K562 (cell line): Measurements from ENCODE around the gene F2RL1. TPM values are rescaled to one million over a fixed set of nuclear protein-coding genes. Genes with fewer than 3 reads are reported as not detected.

Experiments used
- CBX1 ChIP-seq: sonication (generic); IDR thresholded peaks from 2 replicates; pipeline ENCODE4 v1.6.1; 2016; ENCODE audit warnings: antibody characterized with exemption, low read depth, mild to moderate bottlenecking
- COPS2 ChIP-seq: fragments of 450-650 bp; conservative IDR thresholded peaks from 2 replicates; pipeline ENCODE4 v1.6.1; 2016; ENCODE audit warnings: mild to moderate bottlenecking, moderate library complexity
- DPF2 ChIP-seq: fragments of 450-650 bp; IDR thresholded peaks from 2 replicates; pipeline ENCODE4 v1.6.1; 2016
- ETV6 ChIP-seq, 3 experiments: fragments of 150-350 bp in 1 of 3; sonication (generic) in 1 of 3; formaldehyde crosslinking in 1 of 3; IDR thresholded peaks; 2 replicates each; pipeline versions ENCODE4 v1.6.1 to v1.8.0; 2014 to 2022; ENCODE audit warnings: borderline replicate concordance in 2 of 3, low read depth in 2 of 3, antibody characterized with exemption in 1 of 3, low read length in 1 of 3, mild to moderate bottlenecking in 1 of 3, missing genetic modification reagents in 1 of 3
- FOXM1 ChIP-seq, 2 experiments: fragments of 450-650 bp in 1 of 2; sonication (generic) in 1 of 2; formaldehyde crosslinking in 1 of 2; IDR thresholded peaks; 2 replicates each; pipeline versions ENCODE4 v1.6.1 to v1.9.0; 2017 to 2022; ENCODE audit warnings: low read depth in 2 of 2, mild to moderate bottlenecking in 2 of 2, missing genetic modification reagents in 1 of 2, moderate library complexity in 1 of 2
- KLF10 ChIP-seq: fragments of 250-450 bp; sonication (Bioruptor Pico); IDR thresholded peaks from 2 replicates; pipeline ENCODE4 v1.6.1; 2021; ENCODE audit warnings: matching md5 sums
- POLR2AphosphoS5 ChIP-seq: IDR thresholded peaks from 2 replicates; pipeline ENCODE4 v1.6.1; 2011; ENCODE audit warnings: mild to moderate bottlenecking, low read depth, low read length, moderate library complexity; ENCODE audit not compliant: control insufficient read depth, insufficient read depth
- POLR3A ChIP-seq: IDR thresholded peaks from 2 replicates; pipeline ENCODE4 v1.6.1; 2011; ENCODE audit warnings: borderline replicate concordance, mild to moderate bottlenecking, moderate library complexity; ENCODE audit not compliant: insufficient read length, insufficient read depth; ENCODE audit errors: extremely low read depth
- RBM34 ChIP-seq: fragments of 200-400 bp; formaldehyde crosslinking; IDR thresholded peaks from 2 replicates; pipeline ENCODE4 v1.6.1; 2018; ENCODE audit warnings: low read length, borderline replicate concordance; ENCODE audit not compliant: insufficient read depth
- SMARCA5 ChIP-seq: fragments of 450-650 bp; IDR thresholded peaks from 2 replicates; pipeline ENCODE4 v1.6.1; 2016
- SNRNP70 ChIP-seq: fragments of 200-400 bp; formaldehyde crosslinking; optimal IDR thresholded peaks from 2 replicates; pipeline ENCODE3; 2017; ENCODE audit warnings: low read depth, low read length
- SPI1 ChIP-seq: IDR thresholded peaks from 2 replicates; pipeline ENCODE4 v1.6.1; 2011; ENCODE audit warnings: low read depth, low read length, control low read depth, borderline replicate concordance
- TAF7 ChIP-seq: fragments of 450-650 bp; IDR thresholded peaks from 2 replicates; pipeline ENCODE4 v1.6.1; 2016; ENCODE audit warnings: missing genetic modification characterization, missing compliant biosample characterization
- ZNF253 ChIP-seq: fragments of 250-450 bp; sonication (Bioruptor Pico); conservative IDR thresholded peaks from 2 replicates; pipeline ENCODE4 v1.6.1; 2021; ENCODE audit warnings: mild to moderate bottlenecking
- ZNF583 ChIP-seq: fragments of 250-450 bp; sonication (Bioruptor Pico); IDR thresholded peaks from 2 replicates; pipeline ENCODE4 v1.4.0; 2020
- ZNF644 ChIP-seq: fragments of 200-800 bp; sonication (Bioruptor generic); IDR thresholded peaks from 2 replicates; pipeline ENCODE4 v1.6.1; 2016; ENCODE audit warnings: low read depth, missing genetic modification characterization, missing compliant biosample characterization
- polyA plus RNA-seq, 8 experiments: library from polyadenylated mRNA; depleted of rRNA in 4 of 8; stranded (reverse) in 5 of 8; unstranded in 3 of 8; fragments of >200 nt; fragmentation: Nextera tagmentation in 2 of 8; fragmentation: Illumina TruSeq in 1 of 8; extraction: Ambion mirVana in 2 of 8; extraction: Trizol in 1 of 8; gene quantifications; 2 replicates each; pipeline versions ENCODE4 v1.2.1 to v1.2.3, GENCODE V29; 2011 to 2014; ENCODE audit warnings: inconsistent platforms in 1 of 8, missing spikeins in 1 of 8
- total RNA-seq, 7 experiments: library from RNA; depleted of rRNA in 6 of 7; stranded (reverse); fragments of >200 nt in 6 of 7; fragmentation: Illumina TruSeq in 2 of 7; extraction: Trizol in 2 of 7; gene quantifications; 2 replicates each; pipeline versions ENCODE4 v1.2.1 to v1.2.3, GENCODE V29; 2011 to 2021; ENCODE audit warnings: low replicate concordance in 1 of 7
- TF ChIP-seq, protein P1 (sequence below): sonication (generic); formaldehyde crosslinking; IDR thresholded peaks from 2 replicates; pipeline ENCODE4 v1.8.0; 2022; ENCODE audit warnings: missing genetic modification reagents, mild to moderate bottlenecking, borderline replicate concordance
- TF ChIP-seq, protein P2 (sequence below): fragments of 450-650 bp; IDR thresholded peaks from 2 replicates; pipeline ENCODE4 v1.6.1; 2016; ENCODE audit warnings: mild to moderate bottlenecking
- TF ChIP-seq, protein P3 (sequence below): fragments of 250-450 bp; sonication (Bioruptor Pico); IDR thresholded peaks from 2 replicates; pipeline ENCODE4 v1.5.0; 2021
- TF ChIP-seq, protein P4 (sequence below): sonication (generic); formaldehyde crosslinking; IDR thresholded peaks from 2 replicates; pipeline ENCODE4 v1.8.1; 2023; ENCODE audit warnings: mild to moderate bottlenecking, missing genetic modification reagents

The F2RL1 gene
- total and polyA plus RNA-seq, 9 of the 15 experiments (the other 6 are each of a cell fraction or from before 2014, with no cell fraction given): 0.03 to 0.50 (median 0.27) TPM; not detected in 6

DNA sequence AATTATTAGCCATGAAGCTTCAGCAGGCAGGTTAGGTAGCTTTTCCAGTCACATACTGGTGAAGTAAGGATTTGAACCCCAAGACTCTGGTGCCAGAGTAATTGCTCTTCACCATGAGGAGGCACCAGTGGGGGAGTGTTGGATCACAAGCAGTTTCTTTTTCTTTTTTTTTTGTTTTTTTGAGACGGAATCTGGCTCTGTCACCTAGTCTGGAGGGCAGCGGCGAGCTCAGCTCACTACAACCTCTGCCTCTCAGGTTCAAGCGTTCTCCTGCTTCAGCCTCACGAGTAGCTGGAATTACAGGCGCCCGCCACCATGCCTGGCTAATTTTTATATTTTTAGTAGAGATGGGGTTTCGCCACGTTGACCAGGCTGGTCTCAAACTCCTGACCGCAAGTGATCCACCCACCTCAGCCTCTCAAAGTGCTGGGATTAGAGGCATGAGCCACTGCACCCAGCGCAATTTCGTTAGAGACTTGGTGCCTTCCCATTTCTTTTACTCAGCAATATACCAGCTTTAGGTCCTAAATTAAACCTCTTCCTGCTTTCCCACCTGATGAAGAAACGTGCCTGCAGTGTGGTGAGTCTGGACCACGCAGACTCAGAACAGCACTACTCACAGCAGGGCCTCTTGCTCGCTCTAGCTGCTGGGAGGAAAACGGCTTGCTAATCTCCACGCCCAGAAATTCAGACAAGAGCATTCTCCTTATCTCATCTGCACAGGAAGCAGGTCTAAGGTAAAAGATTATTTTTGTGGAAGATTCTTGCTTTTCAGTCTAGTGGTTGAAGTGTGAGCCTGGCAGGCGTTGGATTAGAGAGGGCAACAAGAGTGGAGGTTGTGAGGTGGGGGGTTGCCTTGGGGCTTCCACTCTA is 30.8 kb downstream of the F2RL1 start, which contains the start of gene S100Z (continued):
- TF ChIP-seq, protein P1, sequence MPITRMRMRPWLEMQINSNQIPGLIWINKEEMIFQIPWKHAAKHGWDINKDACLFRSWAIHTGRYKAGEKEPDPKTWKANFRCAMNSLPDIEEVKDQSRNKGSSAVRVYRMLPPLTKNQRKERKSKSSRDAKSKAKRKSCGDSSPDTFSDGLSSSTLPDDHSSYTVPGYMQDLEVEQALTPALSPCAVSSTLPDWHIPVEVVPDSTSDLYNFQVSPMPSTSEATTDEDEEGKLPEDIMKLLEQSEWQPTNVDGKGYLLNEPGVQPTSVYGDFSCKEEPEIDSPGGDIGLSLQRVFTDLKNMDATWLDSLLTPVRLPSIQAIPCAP (CRISPR knock-in tag): no peak
- TF ChIP-seq, protein P2, sequence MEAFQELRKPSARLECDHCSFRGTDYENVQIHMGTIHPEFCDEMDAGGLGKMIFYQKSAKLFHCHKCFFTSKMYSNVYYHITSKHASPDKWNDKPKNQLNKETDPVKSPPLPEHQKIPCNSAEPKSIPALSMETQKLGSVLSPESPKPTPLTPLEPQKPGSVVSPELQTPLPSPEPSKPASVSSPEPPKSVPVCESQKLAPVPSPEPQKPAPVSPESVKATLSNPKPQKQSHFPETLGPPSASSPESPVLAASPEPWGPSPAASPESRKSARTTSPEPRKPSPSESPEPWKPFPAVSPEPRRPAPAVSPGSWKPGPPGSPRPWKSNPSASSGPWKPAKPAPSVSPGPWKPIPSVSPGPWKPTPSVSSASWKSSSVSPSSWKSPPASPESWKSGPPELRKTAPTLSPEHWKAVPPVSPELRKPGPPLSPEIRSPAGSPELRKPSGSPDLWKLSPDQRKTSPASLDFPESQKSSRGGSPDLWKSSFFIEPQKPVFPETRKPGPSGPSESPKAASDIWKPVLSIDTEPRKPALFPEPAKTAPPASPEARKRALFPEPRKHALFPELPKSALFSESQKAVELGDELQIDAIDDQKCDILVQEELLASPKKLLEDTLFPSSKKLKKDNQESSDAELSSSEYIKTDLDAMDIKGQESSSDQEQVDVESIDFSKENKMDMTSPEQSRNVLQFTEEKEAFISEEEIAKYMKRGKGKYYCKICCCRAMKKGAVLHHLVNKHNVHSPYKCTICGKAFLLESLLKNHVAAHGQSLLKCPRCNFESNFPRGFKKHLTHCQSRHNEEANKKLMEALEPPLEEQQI: peak; percentile 77
- TF ChIP-seq FOXM1 (IDR thresholded peaks at IDR 0.05; ENCODE audit: low read depth) (peak; percentile 88), FOXM1 (CRISPR knock-in tag; IDR thresholded peaks at IDR 0.05; ENCODE audit: low read depth) (no peak), ZNF253 (no peak), POLR3A (no peak), TAF7 (no peak), DPF2 (peak; percentile 97), SNRNP70 (no peak), POLR2AphosphoS5 (peak; percentile 97), SMARCA5 (no peak), ZNF583 (CRISPR knock-in tag) (0 out of 2 replicates have a peak, but pooled peaks have one; percentile 14), ETV6 (IDR thresholded peaks at IDR 0.05; ENCODE audit: borderline replicate concordance in 1 of 2, low read depth in 2 of 2, low read length in 1 of 2) (peak in 1 of 2 experiments; percentile 49; a peak in 2 of 4 replicates), ETV6 (CRISPR knock-in tag; IDR thresholded peaks at IDR 0.05; ENCODE audit: borderline replicate concordance) (no peak), ZNF644 (no peak), RBM34 (no peak), SPI1 (no peak), COPS2 (no peak), CBX1 (no peak), KLF10 (CRISPR knock-in tag) (no peak)
- TF ChIP-seq, protein P3, sequence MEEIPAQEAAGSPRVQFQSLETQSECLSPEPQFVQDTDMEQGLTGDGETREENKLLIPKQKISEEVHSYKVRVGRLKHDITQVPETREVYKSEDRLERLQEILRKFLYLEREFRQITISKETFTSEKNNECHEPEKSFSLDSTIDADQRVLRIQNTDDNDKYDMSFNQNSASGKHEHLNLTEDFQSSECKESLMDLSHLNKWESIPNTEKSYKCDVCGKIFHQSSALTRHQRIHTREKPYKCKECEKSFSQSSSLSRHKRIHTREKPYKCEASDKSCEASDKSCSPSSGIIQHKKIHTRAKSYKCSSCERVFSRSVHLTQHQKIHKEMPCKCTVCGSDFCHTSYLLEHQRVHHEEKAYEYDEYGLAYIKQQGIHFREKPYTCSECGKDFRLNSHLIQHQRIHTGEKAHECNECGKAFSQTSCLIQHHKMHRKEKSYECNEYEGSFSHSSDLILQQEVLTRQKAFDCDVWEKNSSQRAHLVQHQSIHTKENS (CRISPR knock-in tag): no peak
- TF ChIP-seq, protein P4, sequence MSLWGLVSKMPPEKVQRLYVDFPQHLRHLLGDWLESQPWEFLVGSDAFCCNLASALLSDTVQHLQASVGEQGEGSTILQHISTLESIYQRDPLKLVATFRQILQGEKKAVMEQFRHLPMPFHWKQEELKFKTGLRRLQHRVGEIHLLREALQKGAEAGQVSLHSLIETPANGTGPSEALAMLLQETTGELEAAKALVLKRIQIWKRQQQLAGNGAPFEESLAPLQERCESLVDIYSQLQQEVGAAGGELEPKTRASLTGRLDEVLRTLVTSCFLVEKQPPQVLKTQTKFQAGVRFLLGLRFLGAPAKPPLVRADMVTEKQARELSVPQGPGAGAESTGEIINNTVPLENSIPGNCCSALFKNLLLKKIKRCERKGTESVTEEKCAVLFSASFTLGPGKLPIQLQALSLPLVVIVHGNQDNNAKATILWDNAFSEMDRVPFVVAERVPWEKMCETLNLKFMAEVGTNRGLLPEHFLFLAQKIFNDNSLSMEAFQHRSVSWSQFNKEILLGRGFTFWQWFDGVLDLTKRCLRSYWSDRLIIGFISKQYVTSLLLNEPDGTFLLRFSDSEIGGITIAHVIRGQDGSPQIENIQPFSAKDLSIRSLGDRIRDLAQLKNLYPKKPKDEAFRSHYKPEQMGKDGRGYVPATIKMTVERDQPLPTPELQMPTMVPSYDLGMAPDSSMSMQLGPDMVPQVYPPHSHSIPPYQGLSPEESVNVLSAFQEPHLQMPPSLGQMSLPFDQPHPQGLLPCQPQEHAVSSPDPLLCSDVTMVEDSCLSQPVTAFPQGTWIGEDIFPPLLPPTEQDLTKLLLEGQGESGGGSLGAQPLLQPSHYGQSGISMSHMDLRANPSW: no peak
